Measurements from ENCODE around the gene MYBL2. TPM values are rescaled to one million over a fixed set of nuclear protein-coding genes. Genes with fewer than 3 reads are reported as not detected.

Gene MYBL2
- total RNA-seq, 1 experiment from 2014 or later = 125 TPM

GRCh38 chr20:43702502-43702901, 35.6 kb downstream of the MYBL2 start:
- Mint-ChIP-seq H3K4me3 (ENCODE audit: low read depth, unreplicated experiment) (no peak overlapping the region), H3K36me3 (ENCODE audit: insufficient read depth, unreplicated experiment) (peaks cover 16% of the 10 kb centered on the region), H3K27ac (ENCODE audit: unreplicated experiment) (no peak overlapping the region), H3K9me3 (ENCODE audit: low read depth, unreplicated experiment) (no peaks in the 10 kb centered on the region), H3K4me1 (ENCODE audit: low read depth, unreplicated experiment) (no peaks in the 10 kb centered on the region), H3K27me3 (ENCODE audit: unreplicated experiment) (no peaks in the 10 kb centered on the region)
- CTCF ChIA-PET = no interaction called here
- DNase-seq = no peak
- no TSS peak for BruUV-seq (replicated peaks)
- intact Hi-C loops (cut with micrococcal nuclease; ENCODE audit: unreplicated experiment) = no loop called here
- TF ChIP-seq CTCF (IDR thresholded peaks at IDR 0.05; ENCODE audit: unreplicated experiment) = no peak

- no peak for TF ChIP-seq CTCF (IDR thresholded peaks at IDR 0.05; ENCODE audit: unreplicated experiment)
- Mint-ChIP-seq H3K36me3 (ENCODE audit: insufficient read depth, unreplicated experiment) (peaks cover 26% of the 10 kb centered on the region), H3K9me3 (ENCODE audit: low read depth, unreplicated experiment) (no peaks in the 10 kb centered on the region), H3K4me1 (ENCODE audit: low read depth, unreplicated experiment) (no peaks in the 10 kb centered on the region), H3K27me3 (ENCODE audit: unreplicated experiment) (no peaks in the 10 kb centered on the region), H3K4me3 (ENCODE audit: low read depth, unreplicated experiment) (no peak overlapping the region), H3K27ac (ENCODE audit: unreplicated experiment) (no peak overlapping the region)
- CTCF ChIA-PET = interaction anchor here (1.1 kb wide), 1 partner anchor 15 kb away, joined by 4 read pairs; no protein-coding TSS in a partner anchor
- intact Hi-C loops (cut with micrococcal nuclease; ENCODE audit: unreplicated experiment) = no loop called here
- DNase-seq = no peak
- no TSS peak for BruUV-seq (replicated peaks)
Measured at GRCh38 chr20:43710370-43711044, 43.6 kb downstream of the MYBL2 start.

- no TSS peak for BruUV-seq (replicated peaks)
Measured at GRCh38 chr20:43711098-43711654, 44.3 kb downstream of the MYBL2 start.

GRCh38 chr20:43715044-43715443, 48.1 kb downstream of the MYBL2 start:
- Mint-ChIP-seq H3K36me3 (ENCODE audit: insufficient read depth, unreplicated experiment) (peaks cover 18% of the 10 kb centered on the region), H3K27ac (ENCODE audit: unreplicated experiment) (no peak overlapping the region), H3K4me3 (ENCODE audit: low read depth, unreplicated experiment) (no peak overlapping the region), H3K4me1 (ENCODE audit: low read depth, unreplicated experiment) (no peaks in the 10 kb centered on the region), H3K27me3 (ENCODE audit: unreplicated experiment) (no peaks in the 10 kb centered on the region), H3K9me3 (ENCODE audit: low read depth, unreplicated experiment) (no peaks in the 10 kb centered on the region)
- no peak for DNase-seq
- intact Hi-C loops (cut with micrococcal nuclease; ENCODE audit: unreplicated experiment) = no loop called here
- no TSS peak for BruUV-seq (replicated peaks)
- CTCF ChIA-PET = no interaction called here
- TF ChIP-seq CTCF (IDR thresholded peaks at IDR 0.05; ENCODE audit: unreplicated experiment) = no peak

More at GRCh38 chr20:43711098-43711654, 44.3 kb downstream of the MYBL2 start:
- TF ChIP-seq CTCF (IDR thresholded peaks at IDR 0.05; ENCODE audit: unreplicated experiment) = no peak
- Mint-ChIP-seq H3K36me3 (ENCODE audit: insufficient read depth, unreplicated experiment) (peaks cover 26% of the 10 kb centered on the region), H3K4me1 (ENCODE audit: low read depth, unreplicated experiment) (no peaks in the 10 kb centered on the region), H3K4me3 (ENCODE audit: low read depth, unreplicated experiment) (no peak overlapping the region), H3K27me3 (ENCODE audit: unreplicated experiment) (no peaks in the 10 kb centered on the region), H3K27ac (ENCODE audit: unreplicated experiment) (no peak overlapping the region), H3K9me3 (ENCODE audit: low read depth, unreplicated experiment) (no peaks in the 10 kb centered on the region)
- intact Hi-C loops (cut with micrococcal nuclease; ENCODE audit: unreplicated experiment) = no loop called here
- no peak for DNase-seq
- CTCF ChIA-PET = interaction anchor here (1.1 kb wide), 1 partner anchor 14 kb away, joined by 4 read pairs; no protein-coding TSS in a partner anchor

Data from Calu3 (cell line).